SKM-1 treated with dmso at 0.1 percent for 144 hours (cell line): ENCODE data around the gene LAYN.

Experiments used
- DNase-seq: peaks from one replicate; lab custom pipeline; 2025; ENCODE audit not compliant: unreplicated experiment; lab: John Stamatoyannopoulos, UW

LAYN gene

GRCh38 chr11:111530091-111530490 lies 10.4 kb upstream of the LAYN start:
- peak; percentile 7 for DNase-seq

GRCh38 chr11:111531136-111531535 lies 9.4 kb upstream of the LAYN start:
- DNase-seq = no peak

GRCh38 chr11:111531687-111532364 lies 8.7 kb upstream of the LAYN start:
- DNase-seq = peak; percentile 61

DNA sequence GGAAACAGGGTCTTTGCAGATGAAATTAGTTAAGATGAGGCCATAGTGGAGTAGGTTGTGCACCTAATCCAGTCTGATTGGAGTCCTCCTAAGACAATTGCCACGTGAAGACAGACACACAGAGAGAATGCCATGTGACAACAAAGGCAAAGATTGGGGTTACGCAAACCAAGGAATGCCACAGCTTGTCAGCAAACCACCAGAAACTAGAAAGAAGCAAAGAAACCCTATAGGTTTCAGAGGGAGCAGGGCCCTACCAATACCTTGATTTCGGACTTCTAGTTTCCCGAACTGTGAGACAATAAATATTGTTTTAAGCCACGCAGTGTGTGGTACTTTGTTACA lies 8.2 kb upstream of the LAYN start:
- no peak for DNase-seq

GRCh38 chr11:111535281-111535680 lies 5.2 kb upstream of the LAYN start:
- DNase-seq = no peak

GRCh38 chr11:111537336-111537860 lies 3.1 kb upstream of the LAYN start:
- DNase-seq = no peak

DNA sequence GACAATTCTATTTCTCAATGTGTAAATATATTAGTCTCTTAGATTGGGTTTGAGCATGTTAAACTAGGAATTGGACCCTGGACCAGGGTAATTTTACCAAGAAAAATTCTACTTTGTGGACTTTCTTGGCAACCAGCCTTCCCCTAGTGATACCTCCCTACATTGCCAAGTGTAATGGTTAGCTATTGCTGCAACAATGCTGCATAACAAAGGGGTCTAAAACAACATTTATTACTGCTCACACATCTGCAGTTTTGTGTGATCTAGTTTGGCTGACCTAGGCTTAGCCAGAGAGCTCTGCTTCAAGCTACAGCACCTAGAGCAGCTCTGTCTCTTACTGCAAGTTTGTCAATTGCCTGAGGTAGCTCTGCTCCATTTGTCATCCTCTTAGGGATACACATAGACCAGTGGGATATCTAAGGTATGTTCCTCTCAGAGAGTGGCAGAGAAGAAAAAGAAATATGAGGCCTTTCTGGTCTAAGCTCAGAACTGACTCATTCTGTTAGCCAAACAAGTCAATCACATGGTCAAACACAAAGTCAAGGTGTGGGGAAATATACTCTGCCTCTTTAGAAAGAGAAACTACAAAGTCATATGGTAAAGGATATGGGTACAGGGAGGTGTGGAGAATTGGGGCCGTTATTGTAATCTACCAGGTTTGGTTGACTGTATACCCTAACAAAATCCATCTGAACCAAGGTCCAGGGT lies 2.0 kb upstream of the LAYN start:
- no peak for DNase-seq

DNA sequence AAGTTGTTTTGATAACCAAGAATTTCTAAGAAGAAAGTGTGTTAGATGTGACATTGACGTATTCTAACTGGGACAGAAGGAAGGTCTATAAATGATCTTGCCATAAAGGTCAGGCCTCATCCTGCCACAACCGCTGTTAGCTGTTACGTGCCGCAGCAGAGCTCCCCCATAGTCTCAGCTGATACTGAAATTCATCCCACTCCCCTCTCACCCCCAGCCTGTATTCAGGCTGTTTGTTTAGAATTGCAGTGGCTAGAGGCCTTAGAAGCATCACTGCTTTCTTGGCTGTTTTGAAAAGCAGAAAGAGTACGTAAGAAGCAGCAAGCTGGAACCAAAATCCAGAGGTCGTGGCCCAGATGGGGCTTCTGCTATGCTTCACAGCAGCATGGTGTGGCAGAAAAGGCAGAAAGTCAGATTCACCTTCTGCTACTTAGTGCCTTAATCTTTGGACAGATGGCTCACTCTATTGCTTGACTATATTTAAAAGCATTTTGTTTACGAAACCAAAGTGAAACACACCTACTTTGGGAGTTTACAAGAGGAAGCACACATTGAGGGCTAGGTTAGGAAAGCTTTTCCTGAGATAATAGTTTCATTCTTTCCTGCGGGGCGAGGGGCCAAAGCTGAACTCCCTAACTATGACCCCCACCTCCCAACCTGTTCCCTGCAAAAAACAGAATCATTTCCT lies 950 bp upstream of the LAYN start:
- DNase-seq = no peak

GRCh38 chr11:111540937-111541253 lies 375 bp downstream of the LAYN start:
- no peak for DNase-seq

DNA sequence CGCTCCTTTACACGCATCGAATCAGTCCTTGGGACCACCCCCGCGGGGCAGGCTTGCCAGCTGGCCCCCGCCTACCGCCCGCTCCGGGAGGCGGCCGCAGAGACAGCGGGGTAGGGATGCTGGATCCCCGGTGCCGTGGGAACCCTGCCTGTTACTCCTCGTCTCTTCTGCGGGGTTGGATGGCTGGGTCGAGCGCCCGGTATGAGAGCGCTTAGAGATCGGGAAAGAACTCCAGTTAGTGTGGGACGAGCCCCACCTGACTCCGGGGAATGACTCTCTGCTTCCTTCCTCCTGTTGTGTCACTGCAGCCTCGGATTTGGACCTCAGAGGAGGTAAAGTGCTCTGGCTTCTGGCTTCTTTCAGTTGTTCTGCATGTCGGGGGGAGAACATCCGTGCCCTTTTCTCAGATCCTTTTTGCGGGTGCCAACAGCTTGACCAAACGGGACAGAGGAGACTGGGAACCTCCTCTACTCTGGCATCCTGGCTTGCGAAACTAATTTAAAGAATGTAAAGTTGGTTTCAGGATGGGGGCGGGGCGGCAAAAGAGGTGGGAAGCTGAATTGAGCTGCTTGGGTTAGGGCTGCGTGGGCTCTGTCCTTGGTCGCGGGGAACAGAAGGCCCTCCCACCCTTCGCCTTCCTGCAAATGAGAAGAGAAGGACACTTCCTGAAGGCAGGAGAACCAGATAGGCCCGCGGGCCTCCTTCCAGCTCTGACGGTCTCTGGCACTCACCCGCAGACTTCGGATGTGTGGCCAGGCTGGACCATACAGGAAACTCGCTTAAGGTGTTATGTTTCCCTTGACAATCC lies 938 bp downstream of the LAYN start:
- no peak for DNase-seq

DNA sequence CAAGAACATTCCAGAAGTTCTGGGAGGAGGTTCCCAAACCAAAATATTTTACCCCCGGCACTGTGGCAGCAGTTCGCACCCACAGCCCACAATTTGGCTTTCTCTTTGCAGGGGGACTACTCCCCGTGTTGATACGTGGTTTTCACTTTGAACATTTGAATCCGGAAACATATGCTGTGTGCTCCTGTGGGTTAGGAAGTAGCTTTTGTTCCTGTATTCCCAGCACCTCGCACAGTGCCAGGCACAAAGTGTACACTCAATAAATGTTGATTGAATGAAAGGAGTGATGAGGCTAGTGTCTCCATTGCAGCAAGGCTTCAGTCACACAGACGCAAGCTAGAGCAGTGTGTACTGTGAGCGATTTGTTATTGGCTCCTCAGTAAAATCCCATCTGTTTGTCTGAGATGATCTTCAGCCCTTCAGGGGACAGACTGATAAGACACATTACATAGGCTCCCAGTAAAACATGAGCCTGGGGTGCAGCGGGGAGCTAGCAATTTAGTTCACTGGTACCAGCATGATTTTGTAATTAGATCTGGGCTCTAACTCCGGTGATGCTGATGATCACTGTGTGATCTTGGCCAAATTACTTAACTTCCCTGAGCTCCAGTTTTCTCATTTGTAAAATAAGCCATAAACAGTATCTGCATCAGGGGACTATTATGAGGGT lies 2.2 kb downstream of the LAYN start:
- no peak for DNase-seq

GRCh38 chr11:111548525-111548924 lies 8.0 kb downstream of the LAYN start:
- no peak for DNase-seq

- no peak for DNase-seq
Measured at GRCh38 chr11:111549196-111549868, 8.8 kb downstream of the LAYN start.

- no peak for DNase-seq
Measured at GRCh38 chr11:111549869-111550203, 9.3 kb downstream of the LAYN start.

DNA sequence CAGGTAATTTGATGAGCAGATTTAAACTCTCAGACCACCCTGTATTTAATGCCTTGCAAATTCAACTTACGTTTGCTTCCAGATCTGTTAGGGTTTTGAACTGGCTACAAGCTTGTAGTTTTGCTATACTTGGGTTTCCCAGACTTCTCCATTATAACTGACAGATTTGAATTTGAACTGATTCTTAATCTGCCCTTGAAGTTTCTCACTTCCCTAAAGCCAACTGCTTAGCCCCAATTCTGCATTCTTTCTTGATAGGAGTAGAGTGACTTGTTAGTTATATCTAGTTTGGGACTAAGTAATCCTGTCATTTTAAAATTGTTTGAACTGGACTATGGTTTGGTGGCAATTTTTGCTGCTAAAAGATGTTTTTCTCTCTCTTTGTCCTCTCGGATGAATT lies 9.7 kb downstream of the LAYN start:
- DNase-seq = no peak

- no peak for DNase-seq
Measured at GRCh38 chr11:111554532-111554931, 14.0 kb downstream of the LAYN start.

DNA sequence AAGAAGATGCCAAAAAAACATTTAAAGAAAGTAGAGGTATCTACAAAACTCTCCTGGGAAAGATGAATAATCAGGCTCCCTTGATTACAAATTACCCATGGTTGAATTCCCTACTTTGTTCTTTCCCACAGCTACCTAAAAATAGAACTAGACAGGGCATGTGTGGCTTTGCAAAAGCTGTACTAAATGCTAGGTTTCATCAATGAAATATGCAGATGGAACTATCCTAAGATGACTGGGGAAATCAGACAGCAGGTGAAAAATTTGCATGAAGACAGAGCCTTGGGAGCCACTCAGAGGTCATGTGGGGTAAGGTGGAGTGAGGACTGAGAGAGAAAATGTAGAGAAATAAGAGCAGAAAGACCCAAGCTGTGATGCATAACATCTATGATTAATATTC lies 14.7 kb downstream of the LAYN start:
- no peak for DNase-seq

- no peak for DNase-seq
Measured at GRCh38 chr11:111557425-111558111, 17.0 kb downstream of the LAYN start.

- DNase-seq = no peak
Measured at GRCh38 chr11:111559800-111560464, 19.4 kb downstream of the LAYN start.
